Retinal pigment epithelial cell (primary cell): ENCODE results near the gene SPRY1.

Source experiments
- DNase-seq: peaks from one replicate; pipeline ENCODE4 v3.0.0-alpha.2; 2010; ENCODE audit warnings: low read depth
- H3K4me3 ChIP-seq: 2 replicates; pipeline ENCODE4 v1.5.1; 2011; ENCODE audit warnings: mild to moderate bottlenecking, low read length, control low read depth, moderate library complexity
- CTCF ChIP-seq: conservative IDR thresholded peaks from 2 replicates; pipeline ENCODE4 v1.5.1; 2011; ENCODE audit warnings: low read depth, low read length, control low read depth, inconsistent platforms

SPRY1 gene

GRCh38 chr4:123438031-123438430 is 41.4 kb downstream of the SPRY1 start:
- H3K4me3 ChIP-seq, result no peak overlapping the region
- no peak for DNase-seq
- no peak for TF ChIP-seq CTCF

DNA sequence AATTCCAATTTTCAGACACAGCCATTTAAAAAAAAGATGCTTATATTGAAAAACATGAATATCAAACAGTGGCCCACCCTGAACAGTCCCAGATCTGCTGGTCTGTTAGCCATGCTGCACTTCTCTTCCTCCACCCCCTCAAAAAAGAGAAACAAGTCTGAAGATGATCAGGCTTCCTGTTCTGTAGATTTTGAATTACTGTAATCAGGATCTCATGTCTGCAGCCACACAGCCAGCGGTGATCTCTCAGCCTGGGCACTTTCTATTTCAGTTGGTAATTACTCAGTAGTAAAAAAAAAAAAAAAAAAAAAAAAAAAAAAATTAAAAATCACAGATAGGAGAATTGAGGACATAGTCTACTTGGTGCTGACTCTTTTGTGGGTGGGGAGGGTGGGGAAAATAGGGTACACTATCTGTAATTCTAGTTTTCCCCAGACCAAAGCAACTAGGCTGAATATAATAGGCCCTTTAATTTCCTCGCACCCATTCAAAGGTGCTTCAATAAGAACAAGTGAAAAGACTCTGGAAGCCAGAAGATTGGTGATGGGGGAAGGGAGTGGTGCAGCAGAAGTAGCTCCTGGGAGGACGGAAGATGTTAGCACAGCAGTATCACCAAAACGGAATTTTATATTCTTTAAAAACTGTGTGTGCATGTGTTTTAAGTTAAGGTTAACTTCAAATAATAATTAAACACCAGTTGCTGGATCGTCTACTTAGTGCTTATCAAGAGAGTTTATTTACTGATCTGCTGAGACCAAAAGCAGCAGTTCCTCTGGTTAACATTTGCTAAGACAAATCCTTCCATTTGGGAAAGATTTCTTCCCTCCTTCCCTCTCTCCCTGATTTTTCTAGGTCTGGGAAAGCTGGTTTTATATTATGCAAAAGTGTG is 47.0 kb downstream of the SPRY1 start:
- no peak for TF ChIP-seq CTCF
- DNase-seq, result no peak
- H3K4me3 ChIP-seq, result no peak overlapping the region

GRCh38 chr4:123444290-123444731 is 47.7 kb downstream of the SPRY1 start:
- peak; percentile 19 for DNase-seq
- no peak for TF ChIP-seq CTCF
- no peak overlapping the region for H3K4me3 ChIP-seq

DNA sequence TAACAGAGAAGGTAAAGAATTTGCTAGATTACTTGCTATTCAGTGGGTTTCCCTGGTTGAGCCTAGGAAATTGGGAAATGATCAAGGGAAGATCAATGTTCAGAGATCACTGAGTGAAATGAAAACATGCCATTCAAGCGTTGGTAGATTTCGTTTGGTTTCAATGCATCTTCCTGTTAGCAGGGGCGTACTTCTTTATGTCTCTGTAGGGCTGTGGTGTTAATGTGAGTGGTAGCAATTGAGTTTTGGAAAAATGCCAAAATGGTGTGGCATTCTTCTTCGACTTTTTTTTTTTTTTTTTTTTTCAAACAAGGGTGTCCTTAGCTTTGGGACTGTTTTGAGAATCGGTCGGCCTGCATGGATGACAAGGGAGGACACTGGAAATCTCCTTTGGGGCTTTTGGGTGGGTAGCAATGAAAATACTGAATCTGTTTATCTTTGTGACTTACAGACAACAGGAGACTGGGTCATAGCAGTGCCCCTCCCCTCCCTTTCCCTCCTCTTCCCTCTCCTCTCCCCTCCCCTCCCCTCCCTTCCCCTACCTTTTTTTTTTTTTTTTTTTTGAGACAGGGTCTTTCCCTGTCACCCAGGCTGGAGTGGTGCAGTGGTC is 50.4 kb downstream of the SPRY1 start:
- DNase-seq, result no peak
- H3K4me3 ChIP-seq, result no peak overlapping the region
- no peak for TF ChIP-seq CTCF

DNA sequence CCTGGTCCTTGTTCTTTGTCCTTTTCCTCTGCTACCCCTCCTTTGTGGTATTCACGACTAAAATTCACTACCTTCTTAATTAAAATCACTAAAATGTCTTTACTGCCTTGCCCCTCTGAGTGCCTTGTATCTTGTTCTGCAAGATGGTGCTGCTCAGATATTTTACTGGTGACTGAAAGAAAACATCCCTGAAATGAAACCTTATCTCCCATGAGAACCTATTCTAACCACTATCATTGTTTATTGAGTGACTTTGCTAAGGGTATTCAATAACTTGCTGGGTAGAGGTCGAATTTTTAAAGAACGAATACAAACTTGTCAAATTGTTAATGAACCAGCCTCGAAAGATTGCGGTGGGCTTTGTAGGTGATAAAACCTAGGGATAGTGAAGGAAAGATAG is 52.8 kb downstream of the SPRY1 start:
- no peak for DNase-seq
- no peak overlapping the region for H3K4me3 ChIP-seq
- TF ChIP-seq CTCF, result no peak

- TF ChIP-seq CTCF, result no peak
- DNase-seq, result peak; percentile 94
- no peak overlapping the region for H3K4me3 ChIP-seq
Measured at GRCh38 chr4:123449780-123450179, 53.2 kb downstream of the SPRY1 start.

- DNase-seq, result no peak
- no peak for TF ChIP-seq CTCF
- no peak overlapping the region for H3K4me3 ChIP-seq
Measured at GRCh38 chr4:123450393-123450792, 53.8 kb downstream of the SPRY1 start.
